B cell (primary cell): Measurements from ENCODE around the gene ITFG1.

ENCODE experiments used
- CTCF ChIP-seq: fragments of 200-600 bp; IDR thresholded peaks from one replicate; pipeline ENCODE4 v1.8.0; 2022; ENCODE audit warnings: antibody characterized with exemption, mild to moderate bottlenecking
- EZH2 ChIP-seq: IDR thresholded peaks from 2 replicates; pipeline ENCODE4 v1.6.1; 2012; ENCODE audit warnings: borderline replicate concordance, low read depth, mild to moderate bottlenecking, moderate library complexity, low read length; ENCODE audit not compliant: insufficient read depth, poor library complexity, severe bottlenecking

GRCh38 chr16:47161464-47161863 lies 299.4 kb downstream of the ITFG1 start:
- TF ChIP-seq CTCF: no peak
- no peak for TF ChIP-seq EZH2
